Activated naive CD8-positive, alpha-beta T cell treated with anti-CD3 and anti-CD28 coated beads, Interleukin-2, amount 50 U/mL, for 24 hours (primary cell): ENCODE data around the gene DNAAF5.
"Not testable (repeated sequence)": the region's sequence is repeated elsewhere in the genome, so short reads cannot be mapped to it uniquely, and the experiment has no call there.

ENCODE experiments used
- ATAC-seq: fragments of 150-1000 bp; cut with Tn5 transposase; one replicate; pipeline ENCODE4 v1.10.0; 2021
- DNase-seq: peaks from one replicate; pipeline ENCODE4 v3.0.0; 2021
- H3K27ac Mint-ChIP-seq: one replicate; pipeline ENCODE4 v1.8.0; 2021; ENCODE audit warnings: mild to moderate bottlenecking, mixed read lengths
- H3K27me3 Mint-ChIP-seq: one replicate; pipeline ENCODE4 v1.8.0; 2021; ENCODE audit warnings: mixed read lengths
- H3K36me3 Mint-ChIP-seq: one replicate; pipeline ENCODE4 v1.8.0; 2021; ENCODE audit warnings: low read depth, mixed read lengths
- H3K4me1 Mint-ChIP-seq: one replicate; pipeline ENCODE4 v1.8.0; 2021; ENCODE audit warnings: mixed read lengths
- H3K4me3 Mint-ChIP-seq: one replicate; pipeline ENCODE4 v1.8.0; 2021; ENCODE audit warnings: mild to moderate bottlenecking, moderate library complexity, mixed read lengths
- H3K9me3 Mint-ChIP-seq: one replicate; pipeline ENCODE4 v1.8.0; 2021; ENCODE audit warnings: mixed read lengths

The DNAAF5 gene

GRCh38 chr7:800692-801091, 74.2 kb downstream of the DNAAF5 start:
- H3K27me3 Mint-ChIP-seq = no peaks in the 10 kb centered on the region
- H3K4me1 Mint-ChIP-seq = no peaks in the 10 kb centered on the region
- no peak overlapping the region for H3K27ac Mint-ChIP-seq
- DNase-seq (no peak), ATAC-seq (no peak)
- peaks cover 3% of the 10 kb centered on the region for H3K36me3 Mint-ChIP-seq
- H3K4me3 Mint-ChIP-seq = no peak overlapping the region
- no peaks in the 10 kb centered on the region for H3K9me3 Mint-ChIP-seq

- ATAC-seq, H3K9me3 Mint-ChIP-seq, H3K27me3 Mint-ChIP-seq, H3K36me3 Mint-ChIP-seq, H3K4me1 Mint-ChIP-seq, DNase-seq, H3K27ac Mint-ChIP-seq, H3K4me3 Mint-ChIP-seq: not testable (repeated sequence)
Measured at GRCh38 chr7:801351-801750, 74.9 kb downstream of the DNAAF5 start.

GRCh38 chr7:801940-802381, 75.5 kb downstream of the DNAAF5 start:
- Mint-ChIP-seq H3K9me3 (no peaks in the 10 kb centered on the region), H3K4me3 (no peak overlapping the region), H3K36me3 (peaks cover 1% of the 10 kb centered on the region), H3K4me1 (no peaks in the 10 kb centered on the region), H3K27me3 (no peaks in the 10 kb centered on the region), H3K27ac (no peak overlapping the region)
- ATAC-seq = no peak
- DNase-seq = no peak

GRCh38 chr7:802500-803242, 76.2 kb downstream of the DNAAF5 start:
- Mint-ChIP-seq H3K9me3 (peaks cover under 1% of the 10 kb centered on the region), H3K27ac (no peak overlapping the region)

GRCh38 chr7:803243-803635, 76.7 kb downstream of the DNAAF5 start:
- DNase-seq (no peak), ATAC-seq (no peak)
- no peak overlapping the region for H3K4me3 Mint-ChIP-seq
- no peaks in the 10 kb centered on the region for H3K4me1 Mint-ChIP-seq
- no peaks in the 10 kb centered on the region for H3K27me3 Mint-ChIP-seq
- no peak overlapping the region for H3K27ac Mint-ChIP-seq
- peaks cover 2% of the 10 kb centered on the region for H3K36me3 Mint-ChIP-seq
- peaks cover 4% of the 10 kb centered on the region for H3K9me3 Mint-ChIP-seq

More at GRCh38 chr7:802500-803242, 76.2 kb downstream of the DNAAF5 start:
- DNase-seq = no peak
- ATAC-seq = no peak
- no peaks in the 10 kb centered on the region for H3K27me3 Mint-ChIP-seq
- no peaks in the 10 kb centered on the region for H3K36me3 Mint-ChIP-seq
- no peaks in the 10 kb centered on the region for H3K4me1 Mint-ChIP-seq
- H3K4me3 Mint-ChIP-seq = no peak overlapping the region

GRCh38 chr7:803796-804195, 77.3 kb downstream of the DNAAF5 start:
- H3K4me3 Mint-ChIP-seq, ATAC-seq, H3K27ac Mint-ChIP-seq, H3K27me3 Mint-ChIP-seq, H3K36me3 Mint-ChIP-seq, H3K9me3 Mint-ChIP-seq, DNase-seq, H3K4me1 Mint-ChIP-seq: not testable (repeated sequence)

GRCh38 chr7:805261-805660, 78.8 kb downstream of the DNAAF5 start:
- Mint-ChIP-seq H3K4me3 (no peak overlapping the region), H3K4me1 (no peaks in the 10 kb centered on the region), H3K27ac (no peak overlapping the region), H3K36me3 (peaks cover 4% of the 10 kb centered on the region), H3K27me3 (peaks cover 2% of the 10 kb centered on the region), H3K9me3 (peaks cover 4% of the 10 kb centered on the region)
- DNase-seq (no peak), ATAC-seq (no peak)

GRCh38 chr7:815284-816216, 89.1 kb downstream of the DNAAF5 start:
- H3K36me3 Mint-ChIP-seq = peaks cover 16% of the 10 kb centered on the region
- H3K4me3 Mint-ChIP-seq = peak overlapping the region; percentile 73
- H3K9me3 Mint-ChIP-seq = no peaks in the 10 kb centered on the region
- H3K27me3 Mint-ChIP-seq = peaks cover 20% of the 10 kb centered on the region
- no peak overlapping the region for H3K27ac Mint-ChIP-seq
- DNase-seq (peak; percentile 25), ATAC-seq (no peak)
- peaks cover 54% of the 10 kb centered on the region for H3K4me1 Mint-ChIP-seq

GRCh38 chr7:816300-816750, 89.8 kb downstream of the DNAAF5 start:
- H3K9me3 Mint-ChIP-seq = no peaks in the 10 kb centered on the region
- H3K27me3 Mint-ChIP-seq = peaks cover 20% of the 10 kb centered on the region
- peaks cover 18% of the 10 kb centered on the region for H3K36me3 Mint-ChIP-seq
- peaks cover 61% of the 10 kb centered on the region for H3K4me1 Mint-ChIP-seq
- peak; percentile 97 for ATAC-seq
- DNase-seq = peak; percentile 96
- peak overlapping the region; percentile 57 for H3K4me3 Mint-ChIP-seq
- no peak overlapping the region for H3K27ac Mint-ChIP-seq

GRCh38 chr7:816751-817671, 90.5 kb downstream of the DNAAF5 start:
- Mint-ChIP-seq H3K36me3 (peaks cover 20% of the 10 kb centered on the region), H3K4me1 (peaks cover 66% of the 10 kb centered on the region), H3K4me3 (peak overlapping the region; percentile 91), H3K27ac (peak overlapping the region; percentile 87), H3K27me3 (peaks cover 17% of the 10 kb centered on the region), H3K9me3 (no peaks in the 10 kb centered on the region)
- ATAC-seq (peak; percentile 34), DNase-seq (peak; percentile 72)

- peak overlapping the region; percentile 87 for H3K27ac Mint-ChIP-seq
- H3K27me3 Mint-ChIP-seq = peaks cover 12% of the 10 kb centered on the region
- H3K4me1 Mint-ChIP-seq = peaks cover 62% of the 10 kb centered on the region
- H3K9me3 Mint-ChIP-seq = no peaks in the 10 kb centered on the region
- ATAC-seq = no peak
- peaks cover 30% of the 10 kb centered on the region for H3K36me3 Mint-ChIP-seq
- H3K4me3 Mint-ChIP-seq = peak overlapping the region; percentile 91
- no peak for DNase-seq
Measured at GRCh38 chr7:818031-818699, 91.7 kb downstream of the DNAAF5 start.

- H3K27ac Mint-ChIP-seq = no peak overlapping the region
- H3K4me3 Mint-ChIP-seq = peak overlapping the region; percentile 7
- H3K27me3 Mint-ChIP-seq = peaks cover 2% of the 10 kb centered on the region
- ATAC-seq (peak; percentile 33), DNase-seq (no peak)
- peaks cover 54% of the 10 kb centered on the region for H3K4me1 Mint-ChIP-seq
- H3K36me3 Mint-ChIP-seq = peaks cover 34% of the 10 kb centered on the region
- H3K9me3 Mint-ChIP-seq = no peaks in the 10 kb centered on the region
Measured at GRCh38 chr7:820341-820740, 93.8 kb downstream of the DNAAF5 start.

- Mint-ChIP-seq H3K4me1 (peaks cover 54% of the 10 kb centered on the region), H3K27ac (no peak overlapping the region), H3K4me3 (no peak overlapping the region), H3K27me3 (no peaks in the 10 kb centered on the region), H3K9me3 (no peaks in the 10 kb centered on the region), H3K36me3 (peaks cover 45% of the 10 kb centered on the region)
- ATAC-seq (no peak), DNase-seq (no peak)
Measured at GRCh38 chr7:821688-822087, 95.2 kb downstream of the DNAAF5 start.
